ENCODE data around the gene AP4B1. TPM values are rescaled to one million over a fixed set of nuclear protein-coding genes. Genes with fewer than 3 reads are reported as not detected.
A peak's percentile ranks its signal among the peaks of the same experiment; 100 is the strongest.

The AP4B1 gene
- total RNA-seq, 1 donor = 14.1 TPM

GRCh38 chr1:113875714-113876113 lies 28.9 kb downstream of the AP4B1 start:
- no peak overlapping the region for H2AFZ ChIP-seq (ENCODE audit: low read length)
- no peaks in the 10 kb centered on the region for H3K9me3 ChIP-seq (ENCODE audit: low read depth, low read length)
- no peaks in the 10 kb centered on the region for H4K20me1 ChIP-seq (ENCODE audit: insufficient read depth, low read length)
- H3K4me2 ChIP-seq (ENCODE audit: insufficient read depth, low read length) = no peak overlapping the region
- no peak for TF ChIP-seq CTCF (IDR thresholded peaks at IDR 0.05; ENCODE audit: extremely low read depth, low read depth, low read length)
- no peaks in the 10 kb centered on the region for H3K27me3 ChIP-seq (ENCODE audit: insufficient read depth, low read length)
- H3K36me3 ChIP-seq (ENCODE audit: insufficient read depth, low read length) = no peaks in the 10 kb centered on the region
- DNase-seq (ENCODE audit: insufficient read length, low spot score, missing footprints) = no peak
- peaks cover 21% of the 10 kb centered on the region for H3K4me1 ChIP-seq (ENCODE audit: insufficient read depth, low read length)
- no peak overlapping the region for H3K27ac ChIP-seq (ENCODE audit: low read depth, low read length)
- no peak overlapping the region for H3K4me3 ChIP-seq (ENCODE audit: insufficient read depth, low read length)
- no peaks in the 10 kb centered on the region for H3K79me2 ChIP-seq (ENCODE audit: insufficient read depth, low read length)

GRCh38 chr1:113874012-113874879 lies 30.4 kb downstream of the AP4B1 start:
- no peak overlapping the region for H3K27ac ChIP-seq (ENCODE audit: low read depth, low read length)
- H3K4me2 ChIP-seq (ENCODE audit: insufficient read depth, low read length) = no peak overlapping the region
- no peak for DNase-seq (ENCODE audit: insufficient read length, low spot score, missing footprints)
- no peak overlapping the region for H3K4me3 ChIP-seq (ENCODE audit: insufficient read depth, low read length)
- TF ChIP-seq CTCF (IDR thresholded peaks at IDR 0.05; ENCODE audit: extremely low read depth, low read depth, low read length) = peak; percentile 26
- H2AFZ ChIP-seq (ENCODE audit: low read length) = no peak overlapping the region
- H3K9me3 ChIP-seq (ENCODE audit: low read depth, low read length) = no peaks in the 10 kb centered on the region
- H3K36me3 ChIP-seq (ENCODE audit: insufficient read depth, low read length) = no peaks in the 10 kb centered on the region
- H3K79me2 ChIP-seq (ENCODE audit: insufficient read depth, low read length) = no peaks in the 10 kb centered on the region
- no peaks in the 10 kb centered on the region for H4K20me1 ChIP-seq (ENCODE audit: insufficient read depth, low read length)
- peaks cover 21% of the 10 kb centered on the region for H3K4me1 ChIP-seq (ENCODE audit: insufficient read depth, low read length)
- no peaks in the 10 kb centered on the region for H3K27me3 ChIP-seq (ENCODE audit: insufficient read depth, low read length)

GRCh38 chr1:113872219-113872935 lies 32.2 kb downstream of the AP4B1 start:
- Histone ChIP-seq H3K4me1 (ENCODE audit: insufficient read depth, low read length) (peaks cover 35% of the 10 kb centered on the region), H2AFZ (ENCODE audit: low read length) (peak overlapping the region; percentile 84), H3K4me2 (ENCODE audit: insufficient read depth, low read length) (no peak overlapping the region), H3K36me3 (ENCODE audit: insufficient read depth, low read length) (no peaks in the 10 kb centered on the region), H3K79me2 (ENCODE audit: insufficient read depth, low read length) (no peaks in the 10 kb centered on the region), H3K9me3 (ENCODE audit: low read depth, low read length) (no peaks in the 10 kb centered on the region), H3K27ac (ENCODE audit: low read depth, low read length) (peak overlapping the region; percentile 45), H3K27me3 (ENCODE audit: insufficient read depth, low read length) (no peaks in the 10 kb centered on the region), H4K20me1 (ENCODE audit: insufficient read depth, low read length) (no peaks in the 10 kb centered on the region), H3K4me3 (ENCODE audit: insufficient read depth, low read length) (no peak overlapping the region)
- no peak for DNase-seq (ENCODE audit: insufficient read length, low spot score, missing footprints)
- no peak for TF ChIP-seq CTCF (IDR thresholded peaks at IDR 0.05; ENCODE audit: extremely low read depth, low read depth, low read length)

GRCh38 chr1:113871597-113872113 lies 32.9 kb downstream of the AP4B1 start, which contains the start of gene PTPN22:
TSS of gene PTPN22 (minus strand) at chr1:113871712.
- Histone ChIP-seq H3K9me3 (ENCODE audit: low read depth, low read length) (no peaks in the 10 kb centered on the region), H3K4me1 (ENCODE audit: insufficient read depth, low read length) (peaks cover 35% of the 10 kb centered on the region), H3K79me2 (ENCODE audit: insufficient read depth, low read length) (no peaks in the 10 kb centered on the region), H3K27ac (ENCODE audit: low read depth, low read length) (peak within 1 kb of the TSS; percentile 45), H4K20me1 (ENCODE audit: insufficient read depth, low read length) (no peaks in the 10 kb centered on the region), H3K4me3 (ENCODE audit: insufficient read depth, low read length) (peak within 1 kb of the TSS; percentile 16), H3K36me3 (ENCODE audit: insufficient read depth, low read length) (no peaks in the 10 kb centered on the region), H2AFZ (ENCODE audit: low read length) (peak within 1 kb of the TSS; percentile 84), H3K27me3 (ENCODE audit: insufficient read depth, low read length) (no peaks in the 10 kb centered on the region), H3K4me2 (ENCODE audit: insufficient read depth, low read length) (peak within 1 kb of the TSS; percentile 64)
- DNase-seq (ENCODE audit: insufficient read length, low spot score, missing footprints) = no peak
- TF ChIP-seq CTCF (IDR thresholded peaks at IDR 0.05; ENCODE audit: extremely low read depth, low read depth, low read length) = no peak

All from osteoblast (primary cell).